Loucy (cell line): ENCODE data around the gene ATPAF2.

Source experiments
- H2AFZ ChIP-seq: fragments of 200-600 bp; sonication (generic); 2 replicates; pipeline ENCODE4 v1.6.0; 2016; ENCODE audit warnings: antibody characterized with exemption, mild to moderate bottlenecking, low read length, moderate library complexity
- H3F3A ChIP-seq: fragments of 200-600 bp; 2 replicates; pipeline ENCODE4 v1.6.0; 2016; ENCODE audit warnings: antibody characterized with exemption, low read depth, mild to moderate bottlenecking
- H3K27me3 ChIP-seq: fragments of 200-600 bp; sonication (generic); 2 replicates; pipeline ENCODE4 v1.6.1; 2014; ENCODE audit warnings: low read length, mild to moderate bottlenecking; ENCODE audit not compliant: insufficient read depth, poor library complexity, severe bottlenecking
- H3K36me3 ChIP-seq: fragments of 200-600 bp; sonication (generic); 2 replicates; pipeline ENCODE4 v1.6.1; 2016; ENCODE audit warnings: low read length; ENCODE audit not compliant: insufficient read depth
- H3K4me1 ChIP-seq: fragments of 200-600 bp; sonication (generic); 2 replicates; pipeline ENCODE4 v1.5.1; 2014; ENCODE audit warnings: low read length, mild to moderate bottlenecking; ENCODE audit not compliant: insufficient read depth, poor library complexity, severe bottlenecking
- H3K4me2 ChIP-seq: fragments of 200-600 bp; sonication (generic); 2 replicates; pipeline ENCODE4 v1.6.0; 2014; ENCODE audit warnings: antibody characterized with exemption, low read length, low read depth, mild to moderate bottlenecking; ENCODE audit not compliant: poor library complexity, severe bottlenecking
- H3K4me3 ChIP-seq: fragments of 200-600 bp; sonication (generic); 2 replicates; pipeline ENCODE4 v1.5.1; 2014; ENCODE audit warnings: low read length, mild to moderate bottlenecking, mixed read lengths; ENCODE audit not compliant: poor library complexity, severe bottlenecking
- H3K79me2 ChIP-seq: fragments of 200-600 bp; sonication (generic); 2 replicates; pipeline ENCODE4 v1.6.1; 2014; ENCODE audit warnings: low read length; ENCODE audit not compliant: insufficient read depth
- H3K9ac ChIP-seq: fragments of 200-600 bp; sonication (generic); 2 replicates; pipeline ENCODE4 v1.6.0; 2014; ENCODE audit warnings: mild to moderate bottlenecking, low read depth, low read length, moderate library complexity; ENCODE audit not compliant: poor library complexity, severe bottlenecking
- H3K9me2 ChIP-seq: fragments of 200-600 bp; sonication (generic); replicated peaks from 2 replicates; pipeline ENCODE4 v1.6.1; 2016; ENCODE audit warnings: low read depth, low read length, mixed read lengths
- H3K9me3 ChIP-seq: fragments of 200-600 bp; sonication (generic); 2 replicates; pipeline ENCODE4 v1.6.1; 2014; ENCODE audit warnings: mild to moderate bottlenecking, antibody characterized with exemption, low read length, low read depth; ENCODE audit not compliant: insufficient read depth
- H4K20me1 ChIP-seq: fragments of 200-600 bp; sonication (generic); 2 replicates; pipeline ENCODE4 v1.6.0; 2014; ENCODE audit warnings: antibody characterized with exemption, low read length, mild to moderate bottlenecking; ENCODE audit not compliant: insufficient read depth, poor library complexity, severe bottlenecking
- CTCF ChIP-seq: fragments of 200-600 bp; sonication (generic); conservative IDR thresholded peaks from 2 replicates; pipeline ENCODE4 v1.5.1; 2014; ENCODE audit warnings: mild to moderate bottlenecking, antibody characterized with exemption, low read length
- EZH2phosphoT487 ChIP-seq: fragments of 200-600 bp; IDR thresholded peaks from 2 replicates; pipeline ENCODE4 v1.6.1; 2018; ENCODE audit warnings: antibody characterized with exemption, mild to moderate bottlenecking, moderate library complexity, borderline replicate concordance

ATPAF2 gene

GRCh38 chr17:18004345-18004744 is 34.6 kb downstream of the ATPAF2 start:
- TF ChIP-seq CTCF (no peak), EZH2phosphoT487 (no peak)
- no peaks in the 10 kb centered on the region for H3K27me3 ChIP-seq
- H3K4me1 ChIP-seq = no peaks in the 10 kb centered on the region
- no peaks in the 10 kb centered on the region for H3K79me2 ChIP-seq
- H4K20me1 ChIP-seq = no peaks in the 10 kb centered on the region
- H3F3A ChIP-seq = no peaks in the 10 kb centered on the region
- H2AFZ ChIP-seq = no peak overlapping the region
- H3K36me3 ChIP-seq = no peaks in the 10 kb centered on the region
- no peak overlapping the region for H3K9ac ChIP-seq
- H3K9me2 ChIP-seq = no peaks in the 10 kb centered on the region
- H3K4me3 ChIP-seq = no peak overlapping the region
- H3K4me2 ChIP-seq = no peak overlapping the region
- H3K9me3 ChIP-seq = no peaks in the 10 kb centered on the region

GRCh38 chr17:18002171-18002570 is 36.8 kb downstream of the ATPAF2 start:
- Histone ChIP-seq H4K20me1 (no peaks in the 10 kb centered on the region), H3K36me3 (no peaks in the 10 kb centered on the region), H2AFZ (no peak overlapping the region), H3K27me3 (no peaks in the 10 kb centered on the region), H3K9me3 (no peaks in the 10 kb centered on the region), H3K79me2 (no peaks in the 10 kb centered on the region), H3K4me2 (no peak overlapping the region), H3F3A (no peaks in the 10 kb centered on the region), H3K9ac (no peak overlapping the region), H3K4me1 (no peaks in the 10 kb centered on the region), H3K9me2 (no peaks in the 10 kb centered on the region), H3K4me3 (no peak overlapping the region)
- TF ChIP-seq CTCF = no peak
- no peak for TF ChIP-seq EZH2phosphoT487

GRCh38 chr17:18000030-18000408 is 38.9 kb downstream of the ATPAF2 start:
- no peak overlapping the region for H2AFZ ChIP-seq
- no peaks in the 10 kb centered on the region for H3F3A ChIP-seq
- no peaks in the 10 kb centered on the region for H3K4me1 ChIP-seq
- H3K9ac ChIP-seq = no peak overlapping the region
- no peaks in the 10 kb centered on the region for H3K9me3 ChIP-seq
- H3K79me2 ChIP-seq = no peaks in the 10 kb centered on the region
- H3K27me3 ChIP-seq = no peaks in the 10 kb centered on the region
- H3K36me3 ChIP-seq = no peaks in the 10 kb centered on the region
- no peak overlapping the region for H3K4me3 ChIP-seq
- H4K20me1 ChIP-seq = no peaks in the 10 kb centered on the region
- TF ChIP-seq EZH2phosphoT487 (no peak), CTCF (no peak)
- no peaks in the 10 kb centered on the region for H3K9me2 ChIP-seq
- no peak overlapping the region for H3K4me2 ChIP-seq
